ENCODE measurements around the gene ROR2. TPM values are rescaled to one million over a fixed set of nuclear protein-coding genes. Genes with fewer than 3 reads are reported as not detected.

ROR2 gene
- total RNA-seq, 2 experiments from 2014 or later, result not detected

DNA sequence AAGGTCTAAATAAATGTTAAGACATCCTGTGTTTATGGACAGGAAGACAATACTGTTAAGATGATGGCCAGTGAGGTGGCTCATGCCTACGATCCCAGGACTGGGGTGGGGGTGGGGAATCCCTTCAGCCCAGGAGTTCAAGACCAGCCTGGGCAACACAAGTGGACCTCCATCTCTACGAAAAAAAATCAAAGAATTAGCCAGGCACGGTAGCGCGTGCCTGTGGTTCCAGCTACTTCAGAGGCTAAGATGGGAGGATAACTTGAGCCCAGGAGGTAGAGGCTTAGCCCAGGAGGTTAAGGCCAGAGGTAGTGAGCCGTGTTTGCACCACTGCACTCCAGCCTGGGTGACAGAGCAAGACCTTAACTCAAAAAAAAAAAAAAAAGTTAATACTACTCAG is 5.3 kb downstream of the ROR2 start:
- peaks cover 19 to 42% of the 10 kb centered on the region in 2 experiments for H3K27me3 ChIP-seq (ENCODE audit: control insufficient read depth in 1 of 2, insufficient read depth in 2 of 2, low read length in 2 of 2)
- Mint-ChIP-seq H3K36me3 (ENCODE audit: low read depth) (no peaks in the 10 kb centered on the region), H3K9me3 (no peaks in the 10 kb centered on the region), H3K27me3 (peaks cover 58% of the 10 kb centered on the region), H3K27ac (no peak overlapping the region), H3K4me3 (no peak overlapping the region), H3K4me1 (ENCODE audit: low read depth) (no peaks in the 10 kb centered on the region)
- H3K4me1 ChIP-seq (ENCODE audit: insufficient read depth, low read length), result peaks cover 6% of the 10 kb centered on the region
- ATAC-seq (ENCODE audit: poor library complexity) (no peak), DNase-seq (no peak)
- no peak overlapping the region for H3K27ac ChIP-seq (ENCODE audit: low read depth in 1 of 2, low read length in 2 of 2)
- H3K9me3 ChIP-seq (ENCODE audit: control insufficient read depth in 1 of 2, insufficient read depth in 1 of 2, low read length in 2 of 2), result peaks cover 0 to 9% of the 10 kb centered on the region in 2 experiments
- CTCF ChIA-PET, result no interaction called here
- intact Hi-C loops (cut with DNase I, micrococcal nuclease), result no loop called here
- TF ChIP-seq, protein P1, sequence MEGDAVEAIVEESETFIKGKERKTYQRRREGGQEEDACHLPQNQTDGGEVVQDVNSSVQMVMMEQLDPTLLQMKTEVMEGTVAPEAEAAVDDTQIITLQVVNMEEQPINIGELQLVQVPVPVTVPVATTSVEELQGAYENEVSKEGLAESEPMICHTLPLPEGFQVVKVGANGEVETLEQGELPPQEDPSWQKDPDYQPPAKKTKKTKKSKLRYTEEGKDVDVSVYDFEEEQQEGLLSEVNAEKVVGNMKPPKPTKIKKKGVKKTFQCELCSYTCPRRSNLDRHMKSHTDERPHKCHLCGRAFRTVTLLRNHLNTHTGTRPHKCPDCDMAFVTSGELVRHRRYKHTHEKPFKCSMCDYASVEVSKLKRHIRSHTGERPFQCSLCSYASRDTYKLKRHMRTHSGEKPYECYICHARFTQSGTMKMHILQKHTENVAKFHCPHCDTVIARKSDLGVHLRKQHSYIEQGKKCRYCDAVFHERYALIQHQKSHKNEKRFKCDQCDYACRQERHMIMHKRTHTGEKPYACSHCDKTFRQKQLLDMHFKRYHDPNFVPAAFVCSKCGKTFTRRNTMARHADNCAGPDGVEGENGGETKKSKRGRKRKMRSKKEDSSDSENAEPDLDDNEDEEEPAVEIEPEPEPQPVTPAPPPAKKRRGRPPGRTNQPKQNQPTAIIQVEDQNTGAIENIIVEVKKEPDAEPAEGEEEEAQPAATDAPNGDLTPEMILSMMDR (IDR thresholded peaks at IDR 0.05), result no peak
- POLR2A ChIA-PET, result no interaction called here
- H3K4me3 ChIP-seq (ENCODE audit: low read length), result no peak overlapping the region
- no peaks in the 10 kb centered on the region for H3K36me3 ChIP-seq (ENCODE audit: insufficient read depth, low read length)

DNA sequence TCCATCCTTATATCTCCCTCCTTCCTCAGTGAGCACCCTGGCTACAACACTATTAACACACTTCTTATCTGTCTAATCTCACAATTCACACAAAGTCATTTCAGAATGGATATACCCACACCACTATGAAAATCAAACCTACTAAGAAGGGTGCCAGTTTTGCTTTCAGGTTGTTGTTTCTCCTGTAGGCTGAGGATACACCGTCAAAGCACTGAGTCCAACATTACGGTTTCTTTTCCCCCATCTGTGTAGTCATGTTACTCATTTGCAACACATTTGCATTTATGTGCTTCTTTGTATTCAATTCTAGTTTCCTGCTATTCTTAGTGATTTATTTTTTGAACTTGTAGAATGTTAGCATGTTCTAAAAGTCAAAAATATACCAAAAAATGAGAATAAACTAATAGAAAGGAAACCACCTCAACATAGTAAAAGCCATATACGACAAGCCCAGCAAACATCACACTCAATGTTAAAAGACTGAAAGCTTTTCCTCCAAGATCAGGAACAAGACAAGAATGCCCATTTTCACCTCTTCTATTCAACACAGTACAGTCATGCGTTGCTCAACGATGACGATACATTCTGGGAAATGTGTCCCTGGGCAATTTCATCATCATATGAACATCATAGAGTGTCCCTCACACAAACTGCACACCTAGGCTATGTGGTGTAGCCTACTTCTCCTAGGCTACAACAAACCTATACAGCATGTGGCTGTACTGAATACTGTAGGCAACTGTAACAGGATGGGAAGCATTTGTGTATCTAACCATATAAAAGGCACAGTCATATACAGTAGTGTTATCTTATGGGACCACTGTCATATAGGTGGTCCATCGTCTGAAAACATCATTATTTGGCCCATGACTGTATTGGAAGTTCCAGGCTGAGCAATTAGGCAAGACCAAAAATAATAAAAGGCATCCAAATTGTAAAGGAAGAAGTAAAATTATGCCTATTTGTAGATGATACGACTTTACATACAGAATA is 6.3 kb downstream of the ROR2 start:
- TF ChIP-seq, protein P1 (IDR thresholded peaks at IDR 0.05), result no peak
- peaks cover 58% of the 10 kb centered on the region for H3K27me3 Mint-ChIP-seq
- ChIA-PET POLR2A (no interaction called here), CTCF (no interaction called here)
- Histone ChIP-seq H3K36me3 (ENCODE audit: insufficient read depth, low read length) (no peaks in the 10 kb centered on the region), H3K9me3 (ENCODE audit: control insufficient read depth in 1 of 2, insufficient read depth in 1 of 2, low read length in 2 of 2) (peaks cover 0 to 5% of the 10 kb centered on the region in 2 experiments), H3K27ac (ENCODE audit: low read depth in 1 of 2, low read length in 2 of 2) (no peak overlapping the region), H3K4me3 (ENCODE audit: low read length) (no peak overlapping the region), H3K27me3 (ENCODE audit: control insufficient read depth in 1 of 2, insufficient read depth in 2 of 2, low read length in 2 of 2) (peaks cover 13 to 34% of the 10 kb centered on the region in 2 experiments), H3K4me1 (ENCODE audit: insufficient read depth, low read length) (no peaks in the 10 kb centered on the region)
- H3K27ac Mint-ChIP-seq, result no peak overlapping the region
- H3K9me3 Mint-ChIP-seq, result no peaks in the 10 kb centered on the region
- no peak for DNase-seq
- no peak overlapping the region for H3K4me3 Mint-ChIP-seq
- no peak for ATAC-seq (ENCODE audit: poor library complexity)
- intact Hi-C loops (cut with DNase I, micrococcal nuclease), result no loop called here
- no peaks in the 10 kb centered on the region for H3K4me1 Mint-ChIP-seq (ENCODE audit: low read depth)
- H3K36me3 Mint-ChIP-seq (ENCODE audit: low read depth), result no peaks in the 10 kb centered on the region

DNA sequence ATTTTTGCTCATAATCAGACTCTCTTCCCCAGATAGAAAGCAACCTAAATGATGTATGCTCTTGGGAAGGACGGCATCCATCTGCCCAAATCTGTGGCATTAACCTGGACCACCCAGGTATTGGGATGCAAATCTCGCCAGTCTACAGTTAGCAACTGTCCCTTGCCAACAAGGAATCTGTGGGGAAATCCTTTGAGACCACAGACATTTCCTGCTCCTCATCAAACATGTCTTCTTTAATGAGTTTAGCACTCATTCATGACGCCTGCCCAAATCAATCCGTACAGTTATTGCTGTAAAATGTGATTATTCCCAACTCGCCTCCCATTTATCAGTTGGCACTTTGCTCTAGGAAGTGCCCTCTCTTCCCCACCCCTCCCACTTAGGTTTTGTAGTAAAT is 7.8 kb downstream of the ROR2 start:
- Mint-ChIP-seq H3K36me3 (ENCODE audit: low read depth) (no peaks in the 10 kb centered on the region), H3K27ac (no peak overlapping the region), H3K9me3 (no peaks in the 10 kb centered on the region), H3K4me1 (ENCODE audit: low read depth) (no peaks in the 10 kb centered on the region), H3K4me3 (no peak overlapping the region), H3K27me3 (peaks cover 44% of the 10 kb centered on the region)
- TF ChIP-seq, protein P1 (IDR thresholded peaks at IDR 0.05), result no peak
- ChIA-PET POLR2A (no interaction called here), CTCF (no interaction called here)
- no peak for ATAC-seq (ENCODE audit: poor library complexity)
- Histone ChIP-seq H3K36me3 (ENCODE audit: insufficient read depth, low read length) (no peaks in the 10 kb centered on the region), H3K9me3 (ENCODE audit: control insufficient read depth in 1 of 2, insufficient read depth in 1 of 2, low read length in 2 of 2) (no peaks in the 10 kb centered on the region), H3K4me3 (ENCODE audit: low read length) (no peak overlapping the region), H3K4me1 (ENCODE audit: insufficient read depth, low read length) (no peaks in the 10 kb centered on the region), H3K27ac (ENCODE audit: low read depth in 1 of 2, low read length in 2 of 2) (no peak overlapping the region), H3K27me3 (ENCODE audit: control insufficient read depth in 1 of 2, insufficient read depth in 2 of 2, low read length in 2 of 2) (peaks cover 4 to 20% of the 10 kb centered on the region in 2 experiments)
- DNase-seq, result no peak
- intact Hi-C loops (cut with DNase I, micrococcal nuclease), result no loop called here

All from CD4-positive, alpha-beta T cell (primary cell).